GM12878 (cell line): ENCODE results near the gene ZCCHC17. TPM values are rescaled to one million over a fixed set of nuclear protein-coding genes. Genes with fewer than 3 reads are reported as not detected.

Experiments used
- ASH2L ChIP-seq: fragments of 300-600, 200-600 bp; sonication (generic); IDR thresholded peaks from 2 replicates; pipeline ENCODE4 v1.6.1; 2017; ENCODE audit warnings: low read depth, mild to moderate bottlenecking, borderline replicate concordance
- BCL11A ChIP-seq: IDR thresholded peaks from 2 replicates; pipeline ENCODE4 v1.6.1; 2011; ENCODE audit warnings: low read depth, low read length
- CEBPB ChIP-seq, 2 experiments: fragments of 150-350 bp in 1 of 2; IDR thresholded peaks; 2 replicates each; pipeline ENCODE4 v1.6.1; 2012 to 2014; ENCODE audit warnings: low read depth in 2 of 2, low read length in 2 of 2, borderline replicate concordance in 1 of 2, inconsistent platforms in 1 of 2
- CHD1 ChIP-seq: IDR thresholded peaks from 2 replicates; pipeline ENCODE4 v1.6.1; 2012; ENCODE audit warnings: low read depth, low read length, improper control_type of control experiment
- FOS ChIP-seq: IDR thresholded peaks from 3 replicates; pipeline ENCODE4 v1.6.1; 2011; ENCODE audit warnings: borderline replicate concordance; ENCODE audit not compliant: insufficient read length; ENCODE audit errors: extremely low read depth
- FOXM1 ChIP-seq: IDR thresholded peaks from 2 replicates; pipeline ENCODE4 v1.6.1; 2012; ENCODE audit warnings: low read depth, mild to moderate bottlenecking, inconsistent platforms, low read length, moderate library complexity
- HDGF ChIP-seq: fragments of 450-650 bp; IDR thresholded peaks from 2 replicates; pipeline ENCODE4 v1.6.1; 2016; ENCODE audit warnings: antibody characterized with exemption
- IRF4 ChIP-seq: IDR thresholded peaks from 2 replicates; pipeline ENCODE4 v1.6.1; 2011; ENCODE audit warnings: low read depth, low read length
- KDM1A ChIP-seq: fragments of 200-600 bp; sonication (generic); IDR thresholded peaks from 2 replicates; pipeline ENCODE4 v1.6.1; 2016; ENCODE audit warnings: borderline replicate concordance
- MEF2B ChIP-seq: fragments of 450-650 bp; IDR thresholded peaks from 2 replicates; pipeline ENCODE4 v1.6.1; 2018; ENCODE audit warnings: mild to moderate bottlenecking, moderate library complexity; ENCODE audit not compliant: partially characterized antibody, poor library complexity, severe bottlenecking
- NFXL1 ChIP-seq: fragments of 450-650 bp; IDR thresholded peaks from 2 replicates; pipeline ENCODE4 v1.6.1; 2017; ENCODE audit warnings: antibody characterized with exemption, mild to moderate bottlenecking, borderline replicate concordance
- NFYB ChIP-seq: IDR thresholded peaks from 2 replicates; pipeline ENCODE4 v1.6.1; 2011; ENCODE audit warnings: low read depth, mild to moderate bottlenecking, low read length, improper control_type of control experiment, moderate library complexity; ENCODE audit not compliant: insufficient read depth
- NKRF ChIP-seq: fragments of 450-650 bp; conservative IDR thresholded peaks from 2 replicates; pipeline ENCODE4 v1.6.1; 2017; ENCODE audit warnings: mild to moderate bottlenecking, moderate library complexity
- NR2C2 ChIP-seq: IDR thresholded peaks from 2 replicates; pipeline ENCODE4 v1.6.1; 2011; ENCODE audit warnings: borderline replicate concordance, low read depth; ENCODE audit not compliant: control insufficient read depth, insufficient read length
- PAX5 ChIP-seq: IDR thresholded peaks from 2 replicates; pipeline ENCODE4 v1.6.1; 2011; ENCODE audit warnings: low read depth, low read length, borderline replicate concordance
- PML ChIP-seq: IDR thresholded peaks from 2 replicates; pipeline ENCODE4 v1.6.1; 2012; ENCODE audit warnings: low read length, inconsistent platforms
- POLR2AphosphoS5 ChIP-seq: IDR thresholded peaks from 2 replicates; pipeline ENCODE4 v1.6.1; 2011; ENCODE audit warnings: mild to moderate bottlenecking, low read length, inconsistent platforms
- POU2F2 ChIP-seq: IDR thresholded peaks from 3 replicates; pipeline ENCODE4 v1.6.1; 2011; ENCODE audit warnings: low read depth, mild to moderate bottlenecking, low read length, borderline replicate concordance
- SMARCA5 ChIP-seq: fragments of 450-650 bp; IDR thresholded peaks from 2 replicates; pipeline ENCODE4 v1.6.1; 2017; ENCODE audit warnings: mild to moderate bottlenecking
- SP1 ChIP-seq: IDR thresholded peaks from one replicate; pipeline ENCODE4 v1.6.1; 2011; ENCODE audit warnings: low read depth, low read length
- STAT3 ChIP-seq: IDR thresholded peaks from 2 replicates; pipeline ENCODE4 v1.6.1; 2011; ENCODE audit warnings: low read depth, low read length, improper control_type of control experiment
- SUPT20H ChIP-seq: IDR thresholded peaks from 2 replicates; pipeline ENCODE4 v1.6.1; 2011; ENCODE audit warnings: low read depth, mild to moderate bottlenecking, low read length, moderate library complexity, borderline replicate concordance; ENCODE audit not compliant: control insufficient read depth
- TAF1 ChIP-seq: IDR thresholded peaks from 2 replicates; pipeline ENCODE4 v1.6.1; 2011; ENCODE audit warnings: mild to moderate bottlenecking, low read depth, low read length, borderline replicate concordance
- TCF7 ChIP-seq: IDR thresholded peaks from 2 replicates; pipeline ENCODE4 v1.6.1; 2014; ENCODE audit warnings: antibody characterized with exemption, borderline replicate concordance
- ZBTB33 ChIP-seq: fragments of 450-650 bp; IDR thresholded peaks from 2 replicates; pipeline ENCODE4 v1.6.1; 2017; ENCODE audit warnings: mild to moderate bottlenecking
- ZNF217 ChIP-seq: fragments of 450-650 bp; IDR thresholded peaks from 2 replicates; pipeline ENCODE4 v1.6.1; 2017; ENCODE audit warnings: antibody characterized with exemption, mild to moderate bottlenecking
- ZNF274 ChIP-seq: IDR thresholded peaks from one replicate; pipeline ENCODE4 v1.8.0; 2011; ENCODE audit not compliant: insufficient read length, insufficient read depth
- ZZZ3 ChIP-seq: IDR thresholded peaks from 2 replicates; pipeline ENCODE4 v1.6.1; 2011; ENCODE audit warnings: low read depth; ENCODE audit not compliant: control insufficient read depth, insufficient read length
- polyA plus RNA-seq, 11 experiments: library from polyadenylated mRNA; depleted of rRNA in 4 of 11; unstranded in 6 of 11; stranded (reverse) in 5 of 11; fragments of >200 nt; fragmentation: Nextera tagmentation in 4 of 11; fragmentation: Illumina TruSeq in 1 of 11; extraction: Ambion mirVana in 4 of 11; extraction: Trizol in 1 of 11; gene quantifications; 1 replicate in 1 of 11; 2 replicates in 10 of 11; pipeline versions ENCODE4 v1.2.1 to v1.2.3, GENCODE V29; 2011 to 2016; ENCODE audit warnings: inconsistent platforms in 2 of 11, missing spikeins in 2 of 11, low read depth in 1 of 11
- total RNA-seq, 4 experiments: library from RNA; depleted of rRNA in 3 of 4; stranded (reverse); fragments of >200 nt in 3 of 4; fragmentation: Illumina TruSeq in 1 of 4; extraction: Trizol in 1 of 4; gene quantifications; 2 replicates each; pipeline versions ENCODE4 v1.2.1 to v1.2.3, GENCODE V29; 2013 to 2021
- TF ChIP-seq, protein P1 (sequence below): fragments of 450-650 bp; IDR thresholded peaks from 2 replicates; pipeline ENCODE4 v1.6.1; 2014; ENCODE audit warnings: mild to moderate bottlenecking

The ZCCHC17 gene
- total and polyA plus RNA-seq, 10 of the 15 experiments (the other 5 are each of a cell fraction or from before 2014, with no cell fraction given) = 22.3 to 86.3 (median 47.0) TPM

- TF ChIP-seq IRF4 (no peak), SMARCA5 (peak; percentile 64; the same call in 1 of the 2 replicates), CHD1 (no peak), ZBTB33 (no peak), KDM1A (no peak), POU2F2 (no peak), TCF7 (no peak), PAX5 (no peak), ZZZ3 (no peak), STAT3 (no peak), SUPT20H (no peak), ZNF274 (no peak), HDGF (0 out of 2 replicates have a peak, but pooled peaks have one; percentile 31), PML (no peak), CEBPB (IDR thresholded peaks at IDR 0.05; ENCODE audit: borderline replicate concordance in 1 of 2, low read depth in 2 of 2, low read length in 2 of 2) (no peak), NFXL1 (no peak), ASH2L (no peak), POLR2AphosphoS5 (no peak), NR2C2 (no peak), ZNF217 (no peak), FOXM1 (no peak), MEF2B (peak; percentile 40), SP1 (no peak), NFYB (no peak), TAF1 (no peak), NKRF (no peak), FOS (no peak), BCL11A (no peak)
- TF ChIP-seq, protein P1, sequence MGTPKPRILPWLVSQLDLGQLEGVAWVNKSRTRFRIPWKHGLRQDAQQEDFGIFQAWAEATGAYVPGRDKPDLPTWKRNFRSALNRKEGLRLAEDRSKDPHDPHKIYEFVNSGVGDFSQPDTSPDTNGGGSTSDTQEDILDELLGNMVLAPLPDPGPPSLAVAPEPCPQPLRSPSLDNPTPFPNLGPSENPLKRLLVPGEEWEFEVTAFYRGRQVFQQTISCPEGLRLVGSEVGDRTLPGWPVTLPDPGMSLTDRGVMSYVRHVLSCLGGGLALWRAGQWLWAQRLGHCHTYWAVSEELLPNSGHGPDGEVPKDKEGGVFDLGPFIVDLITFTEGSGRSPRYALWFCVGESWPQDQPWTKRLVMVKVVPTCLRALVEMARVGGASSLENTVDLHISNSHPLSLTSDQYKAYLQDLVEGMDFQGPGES = no peak
Observed at GRCh38 chr1:31394584-31395193, 97.9 kb downstream of the ZCCHC17 start (continued).
